ENCODE measurements around the gene ADSL. TPM values are rescaled to one million over a fixed set of nuclear protein-coding genes. Genes with fewer than 3 reads are reported as not detected.

ADSL gene
- total RNA-seq, 1 experiment from 2014 or later, result 120 TPM

GRCh38 chr22:40421941-40422340 lies 75.6 kb downstream of the ADSL start:
- no peak for TF ChIP-seq CTCF (IDR thresholded peaks at IDR 0.05; ENCODE audit: insufficient read depth in 1 of 2, low read depth in 1 of 2, low read length in 1 of 2, severe bottlenecking in 1 of 2, unreplicated experiment in 1 of 2)
- no peak for DNase-seq
- Mint-ChIP-seq H3K27ac (ENCODE audit: unreplicated experiment) (peak overlapping the region; percentile 67), H3K4me1 (ENCODE audit: low read depth, unreplicated experiment) (no peaks in the 10 kb centered on the region), H3K27me3 (ENCODE audit: insufficient read depth, unreplicated experiment) (no peaks in the 10 kb centered on the region), H3K4me3 (ENCODE audit: unreplicated experiment) (no peak overlapping the region), H3K36me3 (ENCODE audit: insufficient read depth, unreplicated experiment) (peaks cover 21% of the 10 kb centered on the region), H3K9me3 (ENCODE audit: unreplicated experiment) (no peaks in the 10 kb centered on the region)
- Histone ChIP-seq H3K4me1 (no peaks in the 10 kb centered on the region), H3K36me3 (ENCODE audit: control insufficient read depth, insufficient read depth, low read length) (0 out of 2 replicates have a peak, but pooled peaks cover 1% of the 10 kb centered on the region), H3K27me3 (replicated peaks; ENCODE audit: control insufficient read depth, insufficient read depth, low read length) (no peaks in the 10 kb centered on the region), H3K9me3 (no peaks in the 10 kb centered on the region), H3K4me3 (ENCODE audit: low read depth, low read length) (no peak overlapping the region)
- ChIA-PET POLR2A (no interaction called here), CTCF (no interaction called here)
- intact Hi-C loops (cut with micrococcal nuclease; ENCODE audit: unreplicated experiment), result no loop called here
- BruUV-seq (replicated peaks), result no TSS peak

DNA sequence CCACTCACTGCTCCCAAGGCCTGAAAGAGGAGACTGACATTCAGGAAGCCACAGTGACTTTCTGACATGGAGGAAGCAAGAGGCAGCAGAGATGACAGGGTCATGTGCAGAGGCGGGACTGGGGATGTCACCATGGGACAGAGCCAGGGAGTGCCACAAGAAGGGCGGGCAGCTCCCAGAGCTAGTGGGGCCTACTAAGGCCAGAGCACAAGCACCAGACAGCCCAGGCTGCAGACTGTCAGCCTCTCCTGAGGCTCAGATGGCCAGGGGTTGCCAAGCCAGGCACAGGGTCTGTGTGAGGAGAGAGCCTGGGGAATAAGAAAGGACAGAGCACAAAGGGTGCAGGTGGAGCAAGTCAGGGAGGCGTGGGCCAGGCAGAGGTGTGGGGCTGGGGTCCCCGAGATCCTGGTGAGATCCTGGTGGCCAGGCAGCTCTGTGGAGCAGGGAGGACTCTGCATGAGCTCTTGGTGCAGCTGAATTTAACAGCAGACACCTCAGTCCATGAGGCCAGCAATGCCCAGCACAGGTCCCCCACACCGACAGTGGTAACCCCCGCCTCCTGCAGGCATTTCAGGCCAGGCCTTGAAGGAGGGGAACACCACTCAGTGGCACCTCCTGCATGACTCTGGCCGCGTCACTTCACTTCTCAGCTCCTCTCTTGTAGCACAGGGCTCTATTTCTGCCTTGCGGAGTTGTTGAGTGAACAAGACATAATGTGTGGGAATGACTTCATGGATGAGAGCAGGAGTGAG lies 76.4 kb downstream of the ADSL start:
- H3K4me3 ChIP-seq (ENCODE audit: low read depth, low read length), result no peak overlapping the region
- ChIA-PET CTCF (no interaction called here), POLR2A (no interaction called here)
- H3K27me3 Mint-ChIP-seq (ENCODE audit: insufficient read depth, unreplicated experiment), result no peaks in the 10 kb centered on the region
- intact Hi-C loops (cut with micrococcal nuclease; ENCODE audit: unreplicated experiment), result no loop called here
- DNase-seq, result no peak
- 0 out of 2 replicates have a peak, but pooled peaks cover 1% of the 10 kb centered on the region for H3K36me3 ChIP-seq (ENCODE audit: control insufficient read depth, insufficient read depth, low read length)
- H3K4me1 ChIP-seq, result no peaks in the 10 kb centered on the region
- no peaks in the 10 kb centered on the region for H3K4me1 Mint-ChIP-seq (ENCODE audit: low read depth, unreplicated experiment)
- peak overlapping the region; percentile 67 for H3K27ac Mint-ChIP-seq (ENCODE audit: unreplicated experiment)
- no TSS peak for BruUV-seq (replicated peaks)
- no peak overlapping the region for H3K4me3 Mint-ChIP-seq (ENCODE audit: unreplicated experiment)
- no peak for TF ChIP-seq CTCF (IDR thresholded peaks at IDR 0.05; ENCODE audit: insufficient read depth in 1 of 2, low read depth in 1 of 2, low read length in 1 of 2, severe bottlenecking in 1 of 2, unreplicated experiment in 1 of 2)
- no peaks in the 10 kb centered on the region for H3K9me3 ChIP-seq
- H3K36me3 Mint-ChIP-seq (ENCODE audit: insufficient read depth, unreplicated experiment), result peaks cover 21% of the 10 kb centered on the region
- no peaks in the 10 kb centered on the region for H3K27me3 ChIP-seq (replicated peaks; ENCODE audit: control insufficient read depth, insufficient read depth, low read length)
- H3K9me3 Mint-ChIP-seq (ENCODE audit: unreplicated experiment), result no peaks in the 10 kb centered on the region

DNA sequence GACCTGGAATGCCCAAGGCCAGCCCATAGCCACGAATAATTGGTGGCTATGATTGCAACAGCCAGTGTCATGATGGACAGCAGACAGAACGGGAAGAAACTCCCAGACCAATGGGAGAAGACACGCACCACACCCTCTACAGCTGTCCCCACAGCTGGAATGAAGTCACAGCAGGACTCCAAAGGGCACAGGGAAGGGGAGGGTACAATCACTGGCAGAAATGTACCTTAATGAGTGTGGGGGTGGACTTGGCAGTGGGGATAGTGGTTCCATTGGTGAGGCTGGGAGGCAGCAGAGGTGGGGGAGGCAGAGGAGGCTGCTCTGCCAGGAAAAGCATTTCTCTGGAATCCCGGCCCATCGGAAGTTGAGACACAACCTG lies 77.0 kb downstream of the ADSL start:
- H3K4me3 Mint-ChIP-seq (ENCODE audit: unreplicated experiment), result no peak overlapping the region
- no peak for DNase-seq
- no peaks in the 10 kb centered on the region for H3K27me3 Mint-ChIP-seq (ENCODE audit: insufficient read depth, unreplicated experiment)
- no peaks in the 10 kb centered on the region for H3K4me1 ChIP-seq
- no peak for TF ChIP-seq CTCF (IDR thresholded peaks at IDR 0.05; ENCODE audit: insufficient read depth in 1 of 2, low read depth in 1 of 2, low read length in 1 of 2, severe bottlenecking in 1 of 2, unreplicated experiment in 1 of 2)
- H3K4me3 ChIP-seq (ENCODE audit: low read depth, low read length), result no peak overlapping the region
- BruUV-seq (replicated peaks), result no TSS peak
- 0 out of 2 replicates have a peak, but pooled peaks cover 1% of the 10 kb centered on the region for H3K36me3 ChIP-seq (ENCODE audit: control insufficient read depth, insufficient read depth, low read length)
- no peaks in the 10 kb centered on the region for H3K4me1 Mint-ChIP-seq (ENCODE audit: low read depth, unreplicated experiment)
- CTCF ChIA-PET, result no interaction called here
- no peaks in the 10 kb centered on the region for H3K9me3 ChIP-seq
- POLR2A ChIA-PET, result interaction anchor here (0.8 kb wide), 1 partner anchor 214 kb away, joined by 3 read pairs; the partner anchor contains the start of gene MRTFA
- no peaks in the 10 kb centered on the region for H3K9me3 Mint-ChIP-seq (ENCODE audit: unreplicated experiment)
- intact Hi-C loops (cut with micrococcal nuclease; ENCODE audit: unreplicated experiment), result no loop called here
- H3K36me3 Mint-ChIP-seq (ENCODE audit: insufficient read depth, unreplicated experiment), result peaks cover 21% of the 10 kb centered on the region
- H3K27me3 ChIP-seq (replicated peaks; ENCODE audit: control insufficient read depth, insufficient read depth, low read length), result no peaks in the 10 kb centered on the region
- peak overlapping the region; percentile 39 for H3K27ac Mint-ChIP-seq (ENCODE audit: unreplicated experiment)
